CD14-positive monocyte (primary cell): ENCODE measurements around the gene AMBRA1. TPM values are rescaled to one million over a fixed set of nuclear protein-coding genes. Genes with fewer than 3 reads are reported as not detected.

Experiments
- DNase-seq, 3 donors: peaks; one replicate each; pipeline ENCODE4 v3.0.0-alpha.2; 2011 to 2022
- H2AFZ ChIP-seq: 2 replicates; pipeline ENCODE4 v1.6.0; 2012; ENCODE audit warnings: mild to moderate bottlenecking, low read depth, low read length, inconsistent platforms; ENCODE audit not compliant: insufficient read depth, poor library complexity, severe bottlenecking
- H3K27ac ChIP-seq, 2 donors: 1 replicate in 1 of 2; 2 replicates in 1 of 2; pipeline ENCODE4 v1.5.1; 2012 to 2013; ENCODE audit warnings: low read length in 2 of 2, control low read depth in 1 of 2, inconsistent platforms in 1 of 2, low read depth in 1 of 2, mild to moderate bottlenecking in 1 of 2
- H3K27me3 ChIP-seq, 2 donors: one replicate each; pipeline versions ENCODE4 v1.6.0 to v1.6.1; 2011 to 2013; ENCODE audit warnings: low read length in 2 of 2; ENCODE audit not compliant: control insufficient read depth in 2 of 2, insufficient read depth in 2 of 2
- H3K36me3 ChIP-seq, 2 donors: replicated peaks in 1 of 2; 1 replicate in 1 of 2; 2 replicates in 1 of 2; pipeline versions ENCODE4 v1.5.1 to v1.6.1; 2012 to 2013; ENCODE audit warnings: low read length in 2 of 2, control low read depth in 1 of 2, inconsistent platforms in 1 of 2, mild to moderate bottlenecking in 1 of 2; ENCODE audit not compliant: insufficient read depth in 2 of 2, control insufficient read depth in 1 of 2
- H3K4me1 ChIP-seq, 2 donors: 1 replicate in 1 of 2; 2 replicates in 1 of 2; pipeline versions ENCODE4 v1.5.1 to v1.6.1; 2012 to 2013; ENCODE audit warnings: low read length in 2 of 2, control low read depth in 1 of 2, inconsistent platforms in 1 of 2, mild to moderate bottlenecking in 1 of 2, moderate library complexity in 1 of 2; ENCODE audit not compliant: insufficient read depth in 2 of 2, control insufficient read depth in 1 of 2
- H3K4me2 ChIP-seq: replicated peaks from 2 replicates; pipeline ENCODE3; 2012; ENCODE audit warnings: low read length, moderate library complexity, mild to moderate bottlenecking; ENCODE audit not compliant: poor library complexity, severe bottlenecking; ENCODE audit errors: extremely low read depth
- H3K4me3 ChIP-seq, 3 experiments: fragments of 200-600 bp in 1 of 3; sonication (generic) in 1 of 3; replicated peaks in 1 of 3; 1 replicate in 2 of 3; 2 replicates in 1 of 3; pipeline ENCODE4 v1.5.1; 2011 to 2013; ENCODE audit warnings: low read length in 3 of 3, mild to moderate bottlenecking in 3 of 3, control low read depth in 2 of 3, low read depth in 2 of 3, inconsistent platforms in 1 of 3, moderate library complexity in 1 of 3
- H3K79me2 ChIP-seq: 2 replicates; pipeline ENCODE4 v1.6.0; 2012; ENCODE audit warnings: mild to moderate bottlenecking, control low read depth, inconsistent platforms, low read length, moderate library complexity; ENCODE audit not compliant: insufficient read depth
- H3K9ac ChIP-seq: 2 replicates; pipeline ENCODE4 v1.6.0; 2017; ENCODE audit warnings: low read length, mild to moderate bottlenecking; ENCODE audit not compliant: insufficient read depth, poor library complexity, severe bottlenecking
- H3K9me3 ChIP-seq, 2 donors: replicated peaks in 1 of 2; 1 replicate in 1 of 2; 2 replicates in 1 of 2; pipeline versions ENCODE4 v1.5.1 to v1.6.1; 2012 to 2013; ENCODE audit warnings: low read length in 2 of 2, control low read depth in 1 of 2; ENCODE audit not compliant: control insufficient read depth in 1 of 2, insufficient read depth in 1 of 2
- H4K20me1 ChIP-seq: 2 replicates; pipeline ENCODE4 v1.6.0; 2012; ENCODE audit warnings: mild to moderate bottlenecking, low read length, control low read depth, moderate library complexity; ENCODE audit not compliant: insufficient read depth
- H3K27ac Mint-ChIP-seq, 7 donors: one replicate each; pipeline ENCODE4 v1.8.0; 2020; ENCODE audit warnings: mild to moderate bottlenecking in 7 of 7, mixed read lengths in 7 of 7, moderate library complexity in 6 of 7, inconsistent platforms in 2 of 7
- H3K27me3 Mint-ChIP-seq, 3 donors: one replicate each; pipeline ENCODE4 v1.8.0; 2021 to 2022; ENCODE audit warnings: low read depth in 3 of 3, mild to moderate bottlenecking in 3 of 3, mixed read lengths in 3 of 3, moderate library complexity in 3 of 3, inconsistent platforms in 1 of 3
- H3K36me3 Mint-ChIP-seq, 2 donors: one replicate each; pipeline ENCODE4 v1.8.0; 2020; ENCODE audit warnings: mixed read lengths in 2 of 2, inconsistent platforms in 1 of 2, mild to moderate bottlenecking in 1 of 2
- H3K4me1 Mint-ChIP-seq: one replicate; pipeline ENCODE4 v1.8.0; 2020; ENCODE audit warnings: mild to moderate bottlenecking, mixed read lengths
- H3K4me3 Mint-ChIP-seq, 2 donors: one replicate each; pipeline ENCODE4 v1.8.0; 2020; ENCODE audit warnings: mild to moderate bottlenecking in 2 of 2, mixed read lengths in 2 of 2, moderate library complexity in 1 of 2
- H3K9me3 Mint-ChIP-seq, 7 donors: one replicate each; pipeline ENCODE4 v1.8.0; 2020 to 2022; ENCODE audit warnings: mixed read lengths in 7 of 7, mild to moderate bottlenecking in 6 of 7, moderate library complexity in 6 of 7, inconsistent platforms in 2 of 7
- CTCF ChIP-seq: fragments of 200-600 bp; IDR thresholded peaks from one replicate; pipeline ENCODE4 v1.8.0; 2022; ENCODE audit warnings: antibody characterized with exemption, mild to moderate bottlenecking
- WGBS: methylation state at CpG from one replicate; pipeline ENCODE4 v1.1.5; 2013; ENCODE audit warnings: missing lambda C conversion rate; ENCODE audit not compliant: insufficient coverage; 5-methylcytosine and 5-hydroxymethylcytosine counted together
- intact Hi-C, 2 donors: fragments of 100-400 bp; cut with micrococcal nuclease; formaldehyde crosslinking; loops; one replicate each; pipeline versions ENCODE4 v1.15.0 to v1.15.1; 2023
- polyA plus RNA-seq, 3 donors: library from polyadenylated mRNA; depleted of rRNA in 1 of 3; unstranded in 2 of 3; stranded (reverse) in 1 of 3; fragments of 300-500 nt in 2 of 3; fragments of >200 nt in 1 of 3; fragmentation: Illumina TruSeq in 2 of 3; gene quantifications; 1 replicate in 2 of 3; 2 replicates in 1 of 3; pipeline ENCODE4 v1.2.3, GENCODE V29; 2012 to 2021

AMBRA1 gene
- polyA plus RNA-seq, 3 donors = 2.1 to 6.1 (median 3.8) TPM

- Histone ChIP-seq H3K4me2 (no peak overlapping the region), H3K9me3 (no peaks in the 10 kb centered on the region), H3K4me3 (no peak overlapping the region), H3K27ac (no peak overlapping the region), H2AFZ (no peak overlapping the region), H3K36me3 (peaks cover 21 to 64% of the 10 kb centered on the region in 2 donors), H3K9ac (no peak overlapping the region), H3K27me3 (no peaks in the 10 kb centered on the region), H4K20me1 (peaks cover 11% of the 10 kb centered on the region), H3K4me1 (no peaks in the 10 kb centered on the region), H3K79me2 (no peaks in the 10 kb centered on the region)
- intact Hi-C loops = no loop called here
- 96% methylated on average over 9 of the region's 9 CpGs for WGBS
- TF ChIP-seq CTCF = no peak
- no peaks in the 10 kb centered on the region for H3K27me3 Mint-ChIP-seq
- peaks cover 57 to 78% of the 10 kb centered on the region in 2 donors for H3K36me3 Mint-ChIP-seq
- no peak overlapping the region for H3K27ac Mint-ChIP-seq
- H3K4me3 Mint-ChIP-seq = no peak overlapping the region
- no peak for DNase-seq
- H3K4me1 Mint-ChIP-seq = peaks cover 4% of the 10 kb centered on the region
- H3K9me3 Mint-ChIP-seq = no peaks in the 10 kb centered on the region
Observed at GRCh38 chr11:46493791-46494190, 100.0 kb downstream of the AMBRA1 start.

GRCh38 chr11:46492532-46492931 is 101.3 kb downstream of the AMBRA1 start:
- Histone ChIP-seq H2AFZ (no peak overlapping the region), H3K9ac (no peak overlapping the region), H3K27ac (no peak overlapping the region), H4K20me1 (peaks cover 6% of the 10 kb centered on the region), H3K27me3 (no peaks in the 10 kb centered on the region), H3K4me2 (no peak overlapping the region), H3K36me3 (peaks cover 21 to 64% of the 10 kb centered on the region in 2 donors), H3K9me3 (no peaks in the 10 kb centered on the region), H3K4me3 (no peak overlapping the region), H3K4me1 (no peaks in the 10 kb centered on the region), H3K79me2 (no peaks in the 10 kb centered on the region)
- WGBS = 86% methylated on average over 7 of the region's 11 CpGs
- no peaks in the 10 kb centered on the region for H3K9me3 Mint-ChIP-seq
- no peak for DNase-seq
- H3K27me3 Mint-ChIP-seq = no peaks in the 10 kb centered on the region
- no peak for TF ChIP-seq CTCF
- no peak overlapping the region for H3K4me3 Mint-ChIP-seq
- H3K4me1 Mint-ChIP-seq = peaks cover 9% of the 10 kb centered on the region
- no peak overlapping the region for H3K27ac Mint-ChIP-seq
- peaks cover 59 to 75% of the 10 kb centered on the region in 2 donors for H3K36me3 Mint-ChIP-seq
- intact Hi-C loops = no loop called here
